Neural cell (in vitro differentiated cells): ENCODE data around the gene JAG2.

Experiments
- EP300 ChIP-seq: fragments of 450-650 bp; conservative IDR thresholded peaks from 2 replicates; pipeline ENCODE4 v1.6.1; 2014; ENCODE audit warnings: antibody characterized with exemption, mild to moderate bottlenecking, moderate library complexity; ENCODE audit not compliant: poor library complexity, severe bottlenecking
- EZH2 ChIP-seq: fragments of 200-600, 300-800 bp; shearing (Covaris generic), sonication (generic); IDR thresholded peaks from 2 replicates; pipeline ENCODE4 v1.6.1; 2014; ENCODE audit warnings: antibody characterized with exemption, low read length, borderline replicate concordance, mild to moderate bottlenecking; ENCODE audit not compliant: insufficient read depth, poor library complexity, severe bottlenecking
- MXI1 ChIP-seq: fragments of 450-650 bp; conservative IDR thresholded peaks from 2 replicates; pipeline ENCODE4 v1.6.1; 2014; ENCODE audit warnings: antibody characterized with exemption, mild to moderate bottlenecking; ENCODE audit not compliant: poor library complexity, severe bottlenecking
- POLR2AphosphoS5 ChIP-seq: IDR thresholded peaks from 2 replicates; pipeline ENCODE4 v1.6.1; 2012
- TAF1 ChIP-seq: IDR thresholded peaks from 2 replicates; pipeline ENCODE4 v1.6.1; 2012; ENCODE audit warnings: low read depth
- TF ChIP-seq, protein P1 (sequence below): fragments of 450-650 bp; IDR thresholded peaks from 2 replicates; pipeline ENCODE4 v1.5.1; 2014; ENCODE audit warnings: antibody characterized with exemption, mild to moderate bottlenecking, moderate library complexity; ENCODE audit not compliant: poor library complexity, severe bottlenecking
- TF ChIP-seq, protein P2 (sequence below): IDR thresholded peaks from 2 replicates; pipeline ENCODE4 v1.6.1; 2012; ENCODE audit warnings: borderline replicate concordance

DNA sequence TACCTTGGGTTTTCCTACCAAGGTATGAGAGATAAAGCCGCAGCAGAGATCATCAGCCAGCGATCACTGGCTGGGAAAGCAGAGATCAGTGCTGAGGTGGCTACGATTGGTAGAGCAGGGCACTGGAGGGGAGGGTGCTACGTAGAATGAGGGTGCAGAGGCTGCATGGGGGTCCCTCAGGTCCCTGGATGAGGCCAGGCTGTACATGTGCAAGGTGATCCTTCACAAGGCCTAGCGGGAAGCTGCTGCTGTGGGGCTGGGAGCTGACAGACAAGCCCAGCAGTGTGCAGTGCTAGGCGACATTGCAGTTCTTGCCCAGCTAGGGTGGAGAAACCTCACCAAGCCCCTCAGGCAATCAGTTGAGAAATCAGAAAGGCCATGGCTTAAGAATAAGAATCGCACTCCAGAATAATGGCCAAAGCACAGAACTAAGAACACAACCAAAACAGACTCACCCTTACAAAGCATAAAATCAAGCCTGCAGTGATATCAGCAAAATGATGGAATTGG is 66.2 kb downstream of the JAG2 start:
- TF ChIP-seq, protein P1, sequence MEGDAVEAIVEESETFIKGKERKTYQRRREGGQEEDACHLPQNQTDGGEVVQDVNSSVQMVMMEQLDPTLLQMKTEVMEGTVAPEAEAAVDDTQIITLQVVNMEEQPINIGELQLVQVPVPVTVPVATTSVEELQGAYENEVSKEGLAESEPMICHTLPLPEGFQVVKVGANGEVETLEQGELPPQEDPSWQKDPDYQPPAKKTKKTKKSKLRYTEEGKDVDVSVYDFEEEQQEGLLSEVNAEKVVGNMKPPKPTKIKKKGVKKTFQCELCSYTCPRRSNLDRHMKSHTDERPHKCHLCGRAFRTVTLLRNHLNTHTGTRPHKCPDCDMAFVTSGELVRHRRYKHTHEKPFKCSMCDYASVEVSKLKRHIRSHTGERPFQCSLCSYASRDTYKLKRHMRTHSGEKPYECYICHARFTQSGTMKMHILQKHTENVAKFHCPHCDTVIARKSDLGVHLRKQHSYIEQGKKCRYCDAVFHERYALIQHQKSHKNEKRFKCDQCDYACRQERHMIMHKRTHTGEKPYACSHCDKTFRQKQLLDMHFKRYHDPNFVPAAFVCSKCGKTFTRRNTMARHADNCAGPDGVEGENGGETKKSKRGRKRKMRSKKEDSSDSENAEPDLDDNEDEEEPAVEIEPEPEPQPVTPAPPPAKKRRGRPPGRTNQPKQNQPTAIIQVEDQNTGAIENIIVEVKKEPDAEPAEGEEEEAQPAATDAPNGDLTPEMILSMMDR: no peak
- TF ChIP-seq EZH2 (no peak), EP300 (no peak), MXI1 (no peak), POLR2AphosphoS5 (no peak), TAF1 (no peak)
- TF ChIP-seq, protein P2, sequence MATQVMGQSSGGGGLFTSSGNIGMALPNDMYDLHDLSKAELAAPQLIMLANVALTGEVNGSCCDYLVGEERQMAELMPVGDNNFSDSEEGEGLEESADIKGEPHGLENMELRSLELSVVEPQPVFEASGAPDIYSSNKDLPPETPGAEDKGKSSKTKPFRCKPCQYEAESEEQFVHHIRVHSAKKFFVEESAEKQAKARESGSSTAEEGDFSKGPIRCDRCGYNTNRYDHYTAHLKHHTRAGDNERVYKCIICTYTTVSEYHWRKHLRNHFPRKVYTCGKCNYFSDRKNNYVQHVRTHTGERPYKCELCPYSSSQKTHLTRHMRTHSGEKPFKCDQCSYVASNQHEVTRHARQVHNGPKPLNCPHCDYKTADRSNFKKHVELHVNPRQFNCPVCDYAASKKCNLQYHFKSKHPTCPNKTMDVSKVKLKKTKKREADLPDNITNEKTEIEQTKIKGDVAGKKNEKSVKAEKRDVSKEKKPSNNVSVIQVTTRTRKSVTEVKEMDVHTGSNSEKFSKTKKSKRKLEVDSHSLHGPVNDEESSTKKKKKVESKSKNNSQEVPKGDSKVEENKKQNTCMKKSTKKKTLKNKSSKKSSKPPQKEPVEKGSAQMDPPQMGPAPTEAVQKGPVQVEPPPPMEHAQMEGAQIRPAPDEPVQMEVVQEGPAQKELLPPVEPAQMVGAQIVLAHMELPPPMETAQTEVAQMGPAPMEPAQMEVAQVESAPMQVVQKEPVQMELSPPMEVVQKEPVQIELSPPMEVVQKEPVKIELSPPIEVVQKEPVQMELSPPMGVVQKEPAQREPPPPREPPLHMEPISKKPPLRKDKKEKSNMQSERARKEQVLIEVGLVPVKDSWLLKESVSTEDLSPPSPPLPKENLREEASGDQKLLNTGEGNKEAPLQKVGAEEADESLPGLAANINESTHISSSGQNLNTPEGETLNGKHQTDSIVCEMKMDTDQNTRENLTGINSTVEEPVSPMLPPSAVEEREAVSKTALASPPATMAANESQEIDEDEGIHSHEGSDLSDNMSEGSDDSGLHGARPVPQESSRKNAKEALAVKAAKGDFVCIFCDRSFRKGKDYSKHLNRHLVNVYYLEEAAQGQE: no peak
